ENCODE data around the gene RELN. TPM values are rescaled to one million over a fixed set of nuclear protein-coding genes. Genes with fewer than 3 reads are reported as not detected.

RELN gene
- total RNA-seq, 4 donors from 2014 or later = 0.57 to 4.2 (median 1.5) TPM

GRCh38 chr7:103731169-103731568, 258.3 kb downstream of the RELN start:
- no peak for TF ChIP-seq CTCF (IDR thresholded peaks at IDR 0.05; ENCODE audit: low read depth)

- no peak for TF ChIP-seq CTCF (IDR thresholded peaks at IDR 0.05; ENCODE audit: low read depth)
Measured at GRCh38 chr7:103729026-103729425, 260.4 kb downstream of the RELN start.

- TF ChIP-seq CTCF (IDR thresholded peaks at IDR 0.05; ENCODE audit: low read depth) = no peak
Measured at GRCh38 chr7:103727982-103728610, 261.4 kb downstream of the RELN start.

- no peak for TF ChIP-seq CTCF (IDR thresholded peaks at IDR 0.05; ENCODE audit: low read depth)
Measured at GRCh38 chr7:103719070-103719469, 270.4 kb downstream of the RELN start.

- no peak for TF ChIP-seq CTCF (IDR thresholded peaks at IDR 0.05; ENCODE audit: low read depth)
Measured at GRCh38 chr7:103718482-103719061, 270.9 kb downstream of the RELN start.

- no peak for TF ChIP-seq CTCF (IDR thresholded peaks at IDR 0.05; ENCODE audit: low read depth)
Measured at GRCh38 chr7:103717574-103717973, 271.9 kb downstream of the RELN start.

- TF ChIP-seq CTCF (IDR thresholded peaks at IDR 0.05; ENCODE audit: low read depth) = no peak
Measured at GRCh38 chr7:103715376-103716120, 273.9 kb downstream of the RELN start.
